Muscle of back (tissue), 11 donors: Measurements from ENCODE around the gene KCTD7. TPM values are rescaled to one million over a fixed set of nuclear protein-coding genes. Genes with fewer than 3 reads are reported as not detected.
A peak's percentile ranks its signal among the peaks of the same experiment; 100 is the strongest.
"Not testable (repeated sequence)": the region's sequence is repeated elsewhere in the genome, so short reads cannot be mapped to it uniquely, and the experiment has no call there.

Experiments used
- DNase-seq, 3 donors: peaks; one replicate each; pipeline versions ENCODE4 v3.0.0 to v3.0.0-alpha.2; 2013
- polyA plus RNA-seq, 10 donors: library from polyadenylated mRNA; unstranded; fragments of 120-200 nt; gene quantifications; one replicate each; pipeline ENCODE4 v1.2.1, GENCODE V29; 2013; ENCODE audit not compliant: insufficient read length in 10 of 10

The KCTD7 gene
- polyA plus RNA-seq, 10 donors, result 14.1 to 20.9 (median 18.1) TPM

DNA sequence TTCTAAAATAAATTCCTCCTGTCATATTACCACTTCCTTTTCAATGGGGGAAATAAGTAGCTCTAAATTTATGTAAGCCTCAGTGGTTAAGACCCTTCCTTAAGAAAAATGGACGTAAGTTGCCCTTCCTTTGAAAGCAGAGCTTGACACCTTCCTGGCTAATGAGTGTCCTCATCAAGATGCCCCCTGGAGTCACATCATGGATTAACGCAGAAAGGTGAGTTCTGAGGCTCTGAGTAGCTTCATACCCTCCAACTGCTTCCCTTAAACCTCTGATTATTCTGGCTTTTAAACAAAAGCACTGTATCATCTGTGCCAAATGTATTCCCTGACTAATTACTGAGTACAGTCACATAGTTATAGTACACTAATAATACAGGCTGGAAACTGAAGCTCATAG is 14.7 kb downstream of the KCTD7 start:
- DNase-seq, result no peak

DNA sequence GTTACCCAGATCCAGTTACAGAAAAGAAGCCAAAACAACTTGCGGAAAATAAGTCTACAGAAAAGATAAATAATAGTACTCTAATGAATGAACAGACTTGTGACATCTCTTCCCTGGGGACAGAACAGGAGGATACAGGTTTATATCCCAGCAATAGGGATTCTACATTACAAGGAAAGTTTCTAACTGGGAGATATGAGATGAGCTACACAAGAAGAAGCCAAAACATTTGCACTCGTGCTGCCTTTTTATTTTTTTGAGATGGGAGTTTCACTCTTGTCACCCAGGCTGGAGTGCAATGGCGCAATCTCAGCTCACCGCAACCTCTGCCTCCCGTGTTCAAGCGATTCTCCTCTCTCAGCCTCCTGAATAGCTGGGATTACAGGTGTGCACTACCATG is 22.3 kb downstream of the KCTD7 start:
- not testable (repeated sequence) for DNase-seq

DNA sequence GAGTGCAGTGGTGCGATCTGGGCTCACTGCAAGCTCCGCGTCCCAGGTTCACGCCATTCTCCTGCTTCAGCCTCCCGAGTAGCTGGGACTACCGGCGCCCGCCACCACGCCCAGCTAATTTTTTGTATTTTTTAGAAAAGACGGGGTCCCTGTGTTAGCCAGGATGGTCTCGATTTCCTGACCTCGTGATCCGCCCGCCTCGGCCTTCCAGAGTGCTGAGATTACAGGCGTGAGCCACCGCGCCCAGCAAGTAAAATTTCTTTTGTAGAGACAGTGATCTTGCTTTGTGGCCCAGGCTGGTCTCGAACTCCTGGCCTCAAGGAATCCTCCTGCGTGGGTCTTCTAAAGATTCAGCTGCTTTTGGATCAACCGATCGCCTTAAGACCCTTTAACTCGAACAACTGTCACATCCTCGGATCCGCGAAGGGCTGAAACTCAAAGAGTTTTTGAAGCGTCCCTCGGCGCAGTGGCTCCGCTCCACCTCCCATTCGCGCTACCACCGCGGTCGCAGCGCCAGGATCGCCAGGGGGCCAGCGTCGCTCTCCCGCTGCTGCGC is 25.1 kb downstream of the KCTD7 start:
- not testable (repeated sequence) for DNase-seq

DNA sequence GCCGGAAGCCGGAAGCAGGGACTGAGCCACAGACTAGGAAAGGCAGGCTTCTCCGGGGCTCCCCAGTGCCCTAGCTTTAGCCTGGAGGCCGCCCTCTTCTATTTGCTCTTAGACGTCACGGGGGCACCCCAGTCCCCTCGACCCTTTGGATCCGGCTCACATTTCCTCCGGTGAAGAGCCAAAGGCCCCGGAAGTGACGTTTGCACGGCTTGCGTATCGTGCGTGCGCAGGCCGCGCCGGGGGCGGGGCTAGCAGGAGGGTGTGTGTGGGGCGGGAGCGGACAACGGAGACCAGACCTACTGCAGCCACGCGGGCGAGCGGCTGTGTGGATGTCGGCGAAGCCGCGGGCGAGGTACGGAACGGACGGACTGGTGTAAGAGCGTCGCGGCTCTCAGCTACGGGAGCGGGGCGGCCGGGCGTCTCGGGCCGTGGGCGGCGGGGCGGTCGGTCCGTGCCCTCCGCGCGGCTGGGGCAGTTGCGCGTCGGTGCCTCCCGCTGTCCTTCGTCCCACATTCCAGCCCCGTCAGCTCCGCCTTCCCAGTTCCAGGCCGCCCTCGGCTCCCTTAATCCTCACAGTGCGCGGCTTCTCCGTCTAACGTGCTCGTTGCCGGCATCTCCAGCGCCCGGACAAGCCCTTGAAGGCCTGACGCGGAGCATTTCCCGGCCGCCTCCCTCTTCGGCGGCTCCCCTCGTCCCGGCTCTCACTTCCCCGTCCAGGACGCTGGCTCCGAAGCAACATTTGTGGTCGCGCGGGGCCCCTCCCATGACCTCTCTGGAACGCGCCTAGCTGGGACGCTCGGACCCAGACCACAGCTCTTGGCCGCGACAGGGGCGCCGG is 25.8 kb downstream of the KCTD7 start:
- DNase-seq, result peak; percentile 98 to 100 (median 100)

DNA sequence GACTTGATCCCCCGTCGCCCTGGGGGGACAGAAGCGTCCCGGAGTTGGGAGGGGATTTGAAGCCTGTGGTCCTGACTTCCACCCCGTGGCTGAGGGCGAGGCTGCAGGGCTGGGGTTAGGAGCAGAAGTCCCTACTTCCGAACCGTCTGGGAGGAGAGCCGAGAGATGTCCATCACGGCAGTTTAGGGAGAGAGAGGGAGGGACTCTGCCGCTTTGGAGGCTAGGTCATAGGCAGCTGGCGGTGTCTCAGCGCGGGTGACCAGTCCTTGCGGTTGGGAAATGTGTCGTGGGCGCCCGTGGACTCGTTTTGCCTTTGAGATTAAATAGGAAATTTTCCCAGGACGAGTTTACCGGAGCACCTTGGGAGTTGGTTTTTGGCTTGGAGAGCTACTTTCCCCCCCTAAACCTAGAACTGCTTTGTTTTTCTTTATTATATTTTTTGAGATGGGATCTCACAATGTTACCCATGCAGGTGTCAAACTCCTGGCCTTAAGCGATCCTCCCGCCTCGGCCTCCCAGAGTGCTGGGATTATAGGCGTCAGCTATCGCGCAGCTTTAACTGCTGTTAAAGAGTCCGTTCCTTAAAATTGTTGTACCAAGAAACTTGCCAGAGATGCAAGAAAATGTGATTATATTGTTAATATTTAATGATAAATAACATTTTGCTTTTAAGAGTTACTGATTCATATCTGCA is 26.6 kb downstream of the KCTD7 start:
- peak in 1 of 3 donors; percentile 47 for DNase-seq

DNA sequence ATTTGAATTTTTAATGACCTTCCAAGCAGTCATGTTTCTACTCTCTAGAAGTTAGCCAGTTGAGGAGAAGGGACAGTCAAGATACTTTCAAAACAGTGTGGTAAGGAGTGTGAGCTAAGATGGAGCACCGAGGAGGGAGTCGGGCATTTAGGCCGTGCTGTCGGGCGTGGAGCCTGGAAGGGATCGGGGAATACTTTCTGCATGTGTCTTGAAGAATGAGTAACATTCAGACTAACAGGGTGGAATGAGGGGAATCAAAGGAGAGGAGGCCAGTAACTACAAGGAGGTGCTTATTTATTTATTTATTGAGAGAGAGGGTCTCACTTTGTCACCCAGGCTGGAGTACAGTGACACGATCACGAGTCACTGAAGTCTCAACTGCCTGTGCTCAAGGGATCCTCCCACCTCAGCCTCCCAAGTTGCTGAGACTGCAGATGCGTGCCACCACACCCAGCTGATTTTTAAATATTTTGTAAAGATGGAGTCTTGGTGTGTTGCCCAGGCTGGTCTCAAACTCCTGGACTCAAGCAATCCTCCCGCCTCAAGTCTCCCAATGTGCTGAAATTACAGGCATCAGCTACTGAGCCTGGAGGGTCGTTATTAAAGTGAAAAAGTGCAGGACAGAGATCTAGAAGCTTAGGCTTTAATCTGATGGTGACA is 27.3 kb downstream of the KCTD7 start:
- peak in 1 of 3 donors; percentile 14 for DNase-seq

DNA sequence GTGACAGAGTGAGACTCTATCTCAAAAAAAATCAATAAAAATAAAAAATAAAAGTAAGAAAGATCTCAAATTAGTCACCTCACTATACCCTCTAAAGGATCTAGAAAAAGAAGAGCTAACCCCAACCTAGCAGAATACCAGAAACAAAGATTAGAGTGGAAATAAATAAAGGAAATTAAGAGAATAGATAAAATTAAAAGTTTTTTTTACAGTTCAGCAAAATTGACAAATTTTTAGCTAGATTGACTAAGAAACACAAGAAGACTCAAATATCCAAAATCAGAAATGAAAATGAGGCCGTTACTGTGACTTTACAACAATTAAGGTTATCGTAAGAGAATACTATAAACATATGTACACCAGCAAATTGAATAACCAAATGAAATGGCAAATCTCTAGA is 29.1 kb downstream of the KCTD7 start:
- no peak for DNase-seq

DNA sequence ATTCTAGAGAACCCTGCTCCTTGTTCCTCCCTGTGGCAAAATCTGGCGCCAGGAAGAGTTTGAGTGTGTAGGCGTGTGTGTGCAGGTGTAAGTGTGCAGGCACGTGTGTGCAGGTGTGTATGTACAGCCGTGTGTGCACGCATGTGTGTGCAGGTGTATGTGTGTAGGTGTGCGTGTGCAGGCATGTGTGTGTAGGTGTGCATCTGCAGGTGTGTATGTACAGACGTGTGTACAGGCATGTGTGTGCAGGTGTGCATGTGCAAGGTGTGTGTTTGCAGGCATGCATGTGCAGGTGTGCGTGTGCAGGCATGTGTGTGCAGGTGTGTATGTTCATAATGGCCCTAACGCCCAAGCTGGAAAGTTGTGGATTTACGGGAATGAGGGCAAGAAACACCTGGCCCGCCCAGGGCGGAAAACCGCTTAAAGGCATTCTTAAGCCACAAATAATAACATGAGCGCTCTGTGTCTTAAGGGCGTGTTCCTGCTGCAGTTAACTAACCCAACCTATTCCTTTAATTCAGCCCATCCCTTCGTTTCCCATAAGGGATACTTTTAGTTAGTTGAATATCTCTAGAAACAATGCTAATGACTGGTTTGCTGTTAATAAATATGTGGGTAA is 34.1 kb downstream of the KCTD7 start:
- DNase-seq, result no peak

DNA sequence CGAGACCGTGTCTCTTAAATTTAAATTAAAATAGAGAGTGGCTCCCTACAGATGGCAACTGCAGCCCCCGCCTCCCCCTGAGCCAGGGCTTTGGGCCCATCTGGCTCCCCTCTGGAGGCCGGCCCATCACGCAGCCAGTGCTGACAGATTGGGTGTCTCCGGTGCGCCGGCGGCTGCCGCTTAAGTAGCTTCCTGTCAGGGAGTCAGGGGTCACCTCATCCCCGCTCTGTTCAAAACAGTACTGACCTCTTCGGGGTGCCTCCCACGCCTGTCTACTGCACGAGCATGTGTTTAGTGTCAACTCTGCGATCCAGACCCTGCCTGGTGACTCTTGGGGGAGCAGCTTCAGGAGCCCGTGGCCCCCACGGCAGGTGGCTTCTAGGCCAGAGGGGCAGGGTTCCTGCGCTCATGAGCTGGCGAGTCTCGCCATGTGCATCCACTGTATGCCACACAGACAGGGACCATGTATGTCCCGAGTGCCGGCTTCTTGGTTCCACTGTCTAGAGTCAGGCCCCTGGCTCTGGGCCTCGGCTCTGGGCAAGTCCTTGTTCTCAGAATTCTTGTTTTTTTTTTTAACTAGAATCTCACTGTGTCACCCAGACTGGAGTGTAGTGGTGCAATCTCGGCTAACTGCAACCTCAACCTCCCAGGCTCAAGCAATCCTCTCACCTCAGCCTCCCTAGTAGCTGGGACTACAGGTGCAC is 36.1 kb downstream of the KCTD7 start:
- no peak for DNase-seq

DNA sequence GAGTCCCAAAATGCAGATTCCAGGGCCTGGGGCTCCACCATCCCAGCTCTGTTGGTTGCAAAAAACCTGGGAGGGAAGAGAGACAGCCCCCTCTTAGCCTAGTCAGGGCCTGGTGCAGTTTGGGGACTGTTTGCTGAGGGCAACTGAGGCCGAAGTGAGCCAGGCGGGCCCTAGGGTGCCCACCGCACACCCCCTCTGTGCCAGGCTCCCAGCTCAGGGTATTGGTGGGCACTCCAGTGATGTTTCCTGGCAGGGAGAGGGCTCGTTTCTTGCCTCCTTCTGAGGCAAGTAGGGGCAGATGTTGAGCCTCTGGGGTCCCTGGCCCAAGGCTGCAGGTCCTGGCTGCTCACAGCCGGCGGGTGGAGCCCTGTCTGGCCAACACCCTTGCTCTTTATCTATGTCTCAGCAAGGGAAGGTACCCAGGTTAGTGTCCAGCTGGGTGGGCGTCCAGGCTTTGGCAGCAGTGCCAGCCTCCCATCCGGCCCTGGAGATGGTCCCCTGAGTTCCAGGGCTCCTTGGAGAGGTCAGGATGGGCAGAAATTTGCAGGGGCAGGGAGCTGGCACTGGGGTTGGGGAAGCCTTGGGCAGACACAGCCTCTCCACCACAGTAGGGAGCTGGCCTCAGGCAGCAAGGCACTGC is 37.8 kb downstream of the KCTD7 start:
- no peak for DNase-seq

DNA sequence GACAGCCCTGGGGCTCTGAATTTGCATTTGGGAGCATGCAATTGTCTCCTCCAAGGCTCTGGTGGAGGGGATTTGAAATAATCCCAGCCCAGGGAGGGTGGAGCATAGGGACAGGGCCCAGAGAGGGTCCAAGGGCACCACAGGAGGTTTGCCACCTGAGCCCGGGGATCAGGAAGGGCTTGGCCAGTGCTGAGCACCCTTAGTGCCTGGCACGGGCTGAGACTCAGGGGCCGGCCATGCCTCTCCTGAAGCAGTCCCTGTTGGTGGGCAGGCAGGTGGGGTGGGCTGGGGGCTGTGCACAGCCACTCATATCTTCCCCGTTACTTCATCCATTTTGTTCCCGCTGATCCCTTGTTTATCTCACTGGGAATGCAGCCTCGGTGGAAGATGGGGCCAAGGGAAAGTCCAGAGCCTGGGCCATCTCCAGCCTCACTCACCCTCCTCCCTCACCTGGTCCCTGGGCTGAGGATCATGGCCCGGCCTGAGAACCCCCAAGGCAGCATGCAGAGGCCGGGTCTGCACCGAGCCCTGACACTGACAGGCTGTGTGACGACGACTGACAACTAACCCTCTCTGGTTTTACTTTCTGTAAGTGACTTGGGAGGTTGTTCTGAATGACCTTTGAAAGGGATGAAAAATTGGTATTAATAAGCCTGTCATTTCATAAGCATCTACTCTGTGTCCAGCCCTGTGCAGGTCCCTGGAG is 38.5 kb downstream of the KCTD7 start:
- no peak for DNase-seq

DNA sequence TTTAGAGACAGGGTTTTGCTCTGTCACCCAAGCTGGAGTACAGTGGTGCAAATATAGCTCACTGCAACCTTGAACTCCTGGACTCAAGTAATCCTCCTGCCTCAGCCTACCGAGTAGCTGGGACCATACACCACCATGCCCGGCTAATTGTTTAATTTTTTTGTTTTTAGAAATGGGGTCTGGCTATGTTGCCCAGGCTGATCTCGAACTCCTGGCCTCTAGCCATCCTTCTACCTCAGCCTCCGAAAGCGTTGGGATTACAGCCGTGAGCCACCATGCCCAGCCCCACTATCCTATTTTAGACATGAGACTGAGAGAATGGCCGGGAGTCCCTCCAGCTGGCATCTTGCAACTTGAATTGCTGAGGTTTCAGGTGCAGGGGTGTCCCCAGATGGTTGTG is 39.4 kb downstream of the KCTD7 start:
- DNase-seq, result no peak

DNA sequence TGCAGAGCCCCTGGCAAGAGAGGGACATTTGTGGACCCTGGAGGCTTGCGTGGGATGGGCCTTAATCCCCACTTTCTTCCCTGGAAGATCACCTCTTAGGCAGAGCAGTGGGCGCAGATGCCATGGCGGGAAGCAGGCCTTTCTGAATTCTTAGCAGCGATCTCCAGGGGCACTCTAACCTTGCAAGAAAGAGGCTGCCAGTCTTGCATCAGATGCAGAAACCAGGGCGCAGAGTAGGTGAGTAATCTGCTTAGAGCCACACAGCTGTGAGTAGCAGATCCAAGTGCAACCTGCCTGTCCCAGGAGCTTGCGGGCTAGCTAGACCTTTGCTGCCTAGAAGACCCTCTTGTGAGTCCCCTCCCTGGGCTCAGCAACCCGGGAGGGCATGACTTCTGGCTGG is 40.0 kb downstream of the KCTD7 start:
- DNase-seq, result no peak

DNA sequence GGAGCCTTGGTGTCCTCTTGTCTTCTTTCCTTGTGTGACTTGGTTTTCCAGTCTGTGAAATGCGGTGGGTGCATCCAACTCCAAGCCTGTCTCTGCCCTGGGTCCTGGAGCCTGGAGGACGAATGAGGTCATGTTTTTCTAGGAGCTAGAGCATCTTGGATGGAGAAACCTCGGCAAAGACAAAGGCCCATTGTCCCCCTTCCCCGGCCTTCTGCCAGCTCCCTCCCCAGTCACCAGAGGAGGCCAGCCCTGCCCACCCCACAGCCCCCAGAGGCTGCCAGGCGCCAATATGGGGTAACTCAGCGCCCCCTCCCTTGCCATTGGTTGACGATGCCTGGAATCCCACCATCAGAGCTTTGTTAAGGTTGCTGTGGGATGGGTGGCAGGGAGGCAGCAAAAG is 40.4 kb downstream of the KCTD7 start:
- DNase-seq, result no peak

DNA sequence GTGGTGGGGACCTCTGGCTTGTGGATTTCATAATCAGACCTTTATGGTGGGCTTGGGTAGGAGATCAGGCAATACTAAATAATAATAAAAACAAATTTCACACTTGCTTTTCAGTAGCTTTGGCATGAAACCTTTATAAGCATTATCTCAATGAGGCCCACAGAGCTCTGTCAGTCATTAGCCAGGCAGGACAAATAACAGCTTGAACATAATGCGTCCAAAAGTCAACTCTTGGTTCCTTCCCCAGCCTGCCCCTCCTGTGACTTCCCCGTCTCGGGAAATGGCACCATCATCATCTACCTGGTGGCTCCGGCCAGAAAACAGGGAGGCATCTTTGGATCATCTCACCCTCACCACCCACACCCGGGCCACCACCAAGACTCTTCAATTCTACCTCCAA is 40.8 kb downstream of the KCTD7 start:
- DNase-seq, result no peak

DNA sequence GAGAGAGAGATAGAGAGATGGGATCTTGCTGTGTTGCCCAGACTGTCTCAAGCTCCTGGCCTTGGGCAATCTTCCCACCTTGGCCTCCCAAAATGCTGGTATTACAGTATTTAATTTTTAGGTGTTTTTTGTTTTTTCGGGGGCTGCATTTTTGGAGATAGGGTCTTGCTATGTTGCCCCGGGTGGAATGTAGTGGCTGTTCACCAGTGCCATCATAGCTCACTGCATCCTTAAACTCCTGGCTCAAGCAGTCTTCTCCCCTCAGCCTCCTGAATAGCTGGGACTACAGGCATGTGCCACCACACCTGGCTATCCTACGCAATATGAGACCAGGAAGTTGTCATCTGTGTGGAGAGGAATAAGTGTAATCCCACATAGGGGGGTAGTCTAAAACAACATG is 42.4 kb downstream of the KCTD7 start:
- no peak for DNase-seq

DNA sequence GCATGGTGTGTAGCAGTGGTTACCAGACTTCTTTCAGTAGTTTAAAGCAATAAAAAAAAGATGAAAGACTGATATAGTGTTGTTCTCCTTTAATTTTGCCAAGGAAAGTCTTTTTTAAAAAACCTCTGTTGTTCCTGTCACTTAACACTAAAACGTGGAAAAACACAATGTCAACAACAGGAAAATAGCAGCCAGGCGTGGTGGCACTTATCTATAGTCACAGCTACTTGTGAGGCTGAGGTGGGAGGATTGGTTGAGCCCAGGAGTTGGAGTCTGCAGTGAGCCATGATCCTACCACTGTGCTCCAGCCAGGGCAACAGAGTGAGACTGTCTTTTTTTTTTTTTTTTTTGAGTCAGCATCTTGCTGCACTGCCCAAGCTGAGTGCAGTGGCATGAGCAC is 42.8 kb downstream of the KCTD7 start:
- not testable (repeated sequence) for DNase-seq

DNA sequence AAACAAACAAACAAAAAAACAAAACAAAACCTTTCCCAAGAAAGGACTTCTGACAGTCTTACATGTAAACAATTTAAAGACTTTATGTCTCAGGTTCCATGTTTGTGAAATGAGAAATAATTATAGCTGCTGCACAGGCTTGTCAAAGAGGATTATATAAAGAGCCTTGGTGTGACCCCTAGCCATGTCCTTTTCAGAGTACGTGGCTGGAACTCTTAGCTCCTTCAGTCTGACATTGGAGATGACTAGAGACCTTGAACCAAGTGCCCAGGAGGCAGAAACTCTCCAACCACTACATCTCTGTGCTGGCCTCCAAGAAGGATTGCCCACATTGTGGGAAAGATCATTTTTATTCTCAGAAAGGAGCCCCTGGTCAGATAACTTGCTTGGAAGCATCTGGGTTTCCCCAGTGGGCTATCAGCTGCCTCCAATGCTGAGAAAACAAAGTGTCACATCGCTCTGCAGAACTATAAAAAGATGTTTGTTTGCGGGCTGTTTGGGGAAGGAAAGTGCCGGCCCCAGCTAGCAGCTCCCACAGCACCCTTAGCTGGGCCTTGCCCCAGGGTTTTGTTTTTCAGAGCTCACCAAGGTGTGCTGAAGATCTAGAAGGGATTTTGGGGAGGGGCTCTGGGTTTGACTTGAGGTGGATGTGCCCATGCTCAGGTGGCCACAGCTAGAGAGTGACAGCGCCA is 43.9 kb downstream of the KCTD7 start:
- DNase-seq, result not testable (repeated sequence)

DNA sequence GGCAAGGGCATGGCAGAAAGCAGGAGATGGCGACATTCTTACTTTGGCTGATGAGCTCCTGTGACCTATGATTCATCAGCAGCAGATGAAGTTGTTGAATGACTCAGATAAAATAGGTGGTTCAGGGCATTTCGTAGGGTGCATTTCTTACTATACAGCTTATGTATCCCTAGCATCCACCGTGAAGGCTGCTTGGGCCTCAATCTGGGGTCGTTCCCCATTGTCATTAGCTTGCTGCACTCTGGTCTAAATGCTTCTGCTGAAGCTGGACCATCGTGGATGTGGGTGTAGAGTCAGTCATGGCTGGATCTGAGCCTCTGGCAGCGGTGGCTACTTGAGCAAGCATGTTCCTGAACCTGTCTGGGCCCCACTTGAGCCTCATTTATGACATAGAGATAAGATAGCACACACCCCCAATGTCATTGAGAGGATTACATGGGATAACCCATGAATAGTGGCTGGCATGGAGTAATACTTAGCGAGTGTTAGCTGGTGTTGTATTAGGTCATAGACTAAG is 44.5 kb downstream of the KCTD7 start:
- not testable (repeated sequence) for DNase-seq
